Left renal pelvis (tissue), 4 donors: ENCODE results near the gene TJP1. TPM values are rescaled to one million over a fixed set of nuclear protein-coding genes. Genes with fewer than 3 reads are reported as not detected.
A peak's percentile ranks its signal among the peaks of the same experiment; 100 is the strongest.
"Not testable (repeated sequence)": the region's sequence is repeated elsewhere in the genome, so short reads cannot be mapped to it uniquely, and the experiment has no call there.

Experiments used
- DNase-seq, 4 donors: peaks; one replicate each; pipeline ENCODE4 v3.0.0-alpha.2; 2013; ENCODE audit warnings: low read depth in 4 of 4, low spot score in 3 of 4
- polyA plus RNA-seq, 4 donors: library from polyadenylated mRNA; unstranded; fragments of 120-200 nt; gene quantifications; one replicate each; pipeline ENCODE4 v1.2.1, GENCODE V29; 2013; ENCODE audit not compliant: insufficient read length in 4 of 4

The TJP1 gene
- polyA plus RNA-seq, 4 donors, result 161 to 195 (median 178) TPM

DNA sequence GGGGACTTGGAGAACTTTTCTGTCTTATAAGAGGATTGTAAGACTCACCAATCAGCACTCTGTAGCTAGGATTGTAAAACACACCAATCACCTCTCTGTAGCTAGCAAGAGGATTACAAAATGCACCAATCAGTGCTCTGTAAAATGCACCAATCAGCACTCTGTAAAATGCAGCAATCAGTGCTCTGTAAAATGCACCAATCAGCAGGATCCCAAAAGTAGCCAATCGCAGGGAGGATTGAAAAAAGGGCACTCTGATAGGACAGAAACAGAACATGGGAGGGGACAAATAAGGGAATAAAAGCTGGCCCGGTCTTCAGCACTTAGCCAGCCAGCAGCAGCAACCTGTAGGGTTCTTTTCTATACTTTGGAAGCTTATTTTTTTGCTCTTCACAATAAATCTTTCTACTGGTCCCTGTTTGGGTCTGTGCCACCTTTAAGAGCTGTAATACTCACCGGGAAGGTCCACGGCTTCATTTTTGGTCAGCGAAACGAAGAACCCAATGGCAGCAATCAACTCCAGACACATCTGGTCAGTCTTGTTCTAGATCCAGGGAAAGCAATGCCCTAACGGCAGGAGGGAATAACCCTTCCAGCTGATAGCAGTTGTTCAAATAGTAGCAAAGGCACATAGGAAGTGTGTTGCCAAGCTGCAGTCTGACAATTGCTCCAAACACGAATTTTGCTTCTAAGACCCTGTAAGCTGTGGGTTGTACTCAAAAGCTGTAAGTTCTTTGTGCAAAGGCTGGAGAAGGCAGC is 135.6 kb downstream of the TJP1 start:
- no peak for DNase-seq

DNA sequence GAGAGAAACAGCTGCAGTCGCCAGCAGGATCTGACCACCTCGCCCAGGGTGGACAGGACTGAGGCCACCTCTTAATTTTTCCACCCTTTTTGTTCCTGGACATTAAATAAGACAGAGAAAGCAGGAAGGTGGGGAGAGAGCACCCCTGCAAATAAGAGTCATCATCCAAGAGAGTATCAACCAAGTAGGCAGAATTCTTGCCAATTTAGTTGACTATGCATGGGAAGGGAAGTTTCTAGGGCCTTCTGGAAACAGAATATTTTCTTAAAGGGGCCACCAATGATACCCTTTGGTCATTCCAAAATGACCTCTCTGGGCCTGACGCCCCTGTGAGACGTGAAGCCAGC is 136.2 kb downstream of the TJP1 start:
- DNase-seq, result no peak

DNA sequence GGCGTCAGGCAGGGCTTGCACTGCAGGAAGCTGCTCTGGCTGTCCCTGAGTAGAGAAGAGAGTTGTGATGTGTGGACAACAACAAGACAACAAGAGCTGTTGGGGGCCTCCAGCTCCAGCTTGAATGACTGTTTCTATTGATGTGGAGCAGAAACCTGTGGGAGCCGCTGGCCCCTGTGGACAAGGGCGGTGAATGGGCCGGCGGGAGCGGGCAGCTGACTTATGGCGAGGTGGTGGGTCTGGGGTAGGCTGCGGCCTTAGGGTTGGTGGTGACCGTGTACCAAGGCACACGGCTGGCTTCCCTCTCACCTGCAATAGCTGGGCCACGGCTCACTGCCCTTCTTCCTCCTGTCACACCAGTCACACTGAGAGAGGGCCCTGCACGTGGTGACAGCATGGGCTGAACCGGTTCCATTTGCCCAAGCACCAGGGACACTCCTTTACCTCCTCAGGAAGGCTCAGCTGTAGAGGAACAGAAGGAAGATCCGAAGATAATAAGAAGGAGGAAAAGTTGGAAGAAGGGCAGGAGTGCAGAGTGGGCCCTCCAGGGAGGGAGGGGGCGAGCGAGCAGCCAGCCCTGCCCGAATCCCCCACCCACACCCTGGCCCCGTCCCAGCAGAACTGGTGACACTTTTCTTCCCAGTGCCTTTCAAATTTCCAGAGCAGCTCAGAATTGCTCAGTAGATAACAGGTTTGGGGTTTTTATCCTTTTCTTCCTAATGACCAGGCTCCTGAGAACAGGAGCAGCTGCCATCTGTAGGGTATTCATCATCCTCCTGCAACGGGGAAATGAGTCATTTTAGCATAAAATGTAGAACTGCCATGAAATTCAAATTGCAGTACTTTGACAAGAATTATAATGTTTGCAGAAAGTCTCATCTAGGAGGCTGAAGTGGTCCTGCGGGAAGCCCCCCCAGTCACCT is 136.9 kb downstream of the TJP1 start:
- DNase-seq, result no peak

DNA sequence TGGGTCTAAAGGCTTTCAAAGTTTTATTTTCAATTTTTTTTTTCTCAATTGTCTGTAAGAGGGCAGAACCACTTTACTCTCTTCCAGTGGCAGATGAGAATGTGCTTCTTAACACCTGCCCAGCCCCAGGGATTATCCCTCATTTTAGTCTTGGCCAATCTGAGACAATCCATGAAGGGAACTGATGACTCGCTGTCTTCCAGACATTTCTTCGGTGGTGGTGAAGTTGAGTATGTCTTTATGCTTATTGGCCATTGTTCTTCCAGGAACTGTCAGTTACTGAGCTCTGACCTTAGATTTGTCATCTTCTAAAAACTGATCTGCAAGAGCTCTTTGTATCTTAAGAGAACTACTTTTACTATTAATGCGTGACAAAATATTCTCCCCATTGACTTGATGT is 139.5 kb downstream of the TJP1 start:
- DNase-seq, result no peak

DNA sequence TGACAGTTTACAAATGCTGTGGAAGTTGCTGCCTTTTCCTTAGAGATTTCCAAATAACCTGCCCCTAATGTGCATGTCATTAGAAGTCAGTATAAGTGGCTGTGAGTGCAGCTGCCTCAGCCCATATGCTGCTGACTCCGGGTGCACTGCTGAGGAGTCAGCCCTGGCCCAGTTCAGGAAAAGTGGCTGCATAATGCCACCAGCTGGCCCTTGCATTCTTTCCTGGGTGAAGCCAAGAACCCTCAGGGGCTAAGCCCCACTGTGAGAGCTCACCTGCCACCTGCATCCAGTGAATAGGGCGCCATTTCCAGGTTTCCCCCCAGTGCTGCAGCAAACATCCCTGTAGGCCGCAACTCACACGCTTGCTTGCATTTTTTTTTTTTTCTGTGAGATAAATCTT is 139.9 kb downstream of the TJP1 start:
- no peak for DNase-seq

DNA sequence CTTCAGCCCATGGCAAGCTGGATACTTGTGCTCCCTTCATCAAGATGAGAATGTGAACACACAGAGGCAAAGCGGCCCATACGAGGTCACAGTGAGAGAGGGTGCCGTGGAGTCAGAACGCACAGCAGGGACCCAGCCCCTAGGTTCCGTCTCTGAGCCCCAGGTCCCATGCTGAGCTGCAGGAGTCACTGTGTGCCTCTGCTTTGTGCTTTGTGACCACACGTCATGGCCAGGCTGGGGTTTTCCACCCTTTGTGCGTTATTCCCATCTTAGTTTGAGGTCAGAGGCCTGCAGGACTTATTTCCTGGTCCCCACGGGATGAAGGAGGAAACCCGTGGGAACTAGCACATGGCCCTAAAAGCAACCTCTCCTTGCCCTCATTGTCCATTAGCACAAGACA is 140.3 kb downstream of the TJP1 start:
- no peak for DNase-seq

DNA sequence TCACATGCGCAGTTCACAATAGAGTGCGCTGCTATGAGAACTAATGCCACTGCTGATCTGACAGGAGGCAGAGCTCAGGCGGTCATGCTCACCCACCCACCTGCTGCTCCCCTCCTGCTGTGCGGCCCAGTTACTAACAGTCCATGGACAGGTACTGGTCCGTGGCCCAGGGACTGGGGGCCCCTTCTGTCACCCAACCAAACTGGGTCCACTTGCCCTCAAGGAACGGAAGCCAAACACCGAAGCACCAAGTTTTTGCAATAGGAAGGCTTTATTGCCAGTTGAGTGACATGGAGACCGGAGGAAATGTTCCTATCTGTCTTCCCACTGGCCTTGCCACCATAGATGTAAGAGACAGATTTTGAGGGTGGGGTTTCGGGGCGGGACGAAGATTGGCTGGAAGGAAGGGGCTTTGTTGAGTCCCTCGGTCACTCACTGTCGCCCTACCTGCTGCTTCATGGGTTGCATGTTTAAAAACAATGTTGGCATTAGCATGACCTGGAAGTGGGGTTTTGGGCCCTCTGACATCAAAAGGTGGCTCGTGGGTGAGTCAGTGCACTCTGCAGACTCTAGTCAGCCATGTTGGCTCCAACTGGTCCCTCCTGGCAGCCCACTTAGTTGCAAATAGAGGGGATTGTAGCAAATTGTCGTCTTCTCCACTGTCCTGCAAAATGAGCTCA is 141.0 kb downstream of the TJP1 start:
- DNase-seq, result no peak

DNA sequence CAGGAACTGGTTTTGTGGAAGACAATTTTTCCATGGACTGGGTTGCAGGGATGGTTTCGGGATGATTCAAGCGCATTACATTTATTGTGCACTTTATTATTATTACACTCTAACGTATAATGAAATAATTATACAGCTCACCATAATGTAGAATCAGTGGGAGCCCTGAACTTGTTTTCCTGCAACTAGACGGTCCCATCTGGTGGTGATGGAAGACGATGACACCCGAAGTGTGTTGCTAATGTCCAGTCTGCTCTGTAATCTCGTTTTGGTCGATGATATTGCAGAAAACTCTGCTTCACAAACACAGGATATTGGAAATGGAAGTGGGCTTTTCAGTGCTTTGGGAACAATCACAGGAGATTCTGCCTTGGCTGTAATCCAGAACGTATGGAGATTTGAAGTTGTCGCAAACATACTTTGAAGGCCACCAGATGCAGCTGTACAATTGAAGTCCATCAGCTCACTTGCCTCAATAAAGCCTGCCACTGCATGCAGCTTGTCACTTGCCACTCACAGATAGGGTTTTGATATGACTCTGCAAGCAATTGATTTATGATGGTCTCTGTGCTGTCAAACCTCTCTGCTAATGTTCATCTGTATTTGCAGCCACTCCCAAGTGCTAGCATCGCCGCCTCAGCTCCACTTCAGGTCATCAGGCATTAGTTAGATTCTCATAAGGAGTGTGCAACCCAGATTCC is 141.7 kb downstream of the TJP1 start:
- no peak for DNase-seq

DNA sequence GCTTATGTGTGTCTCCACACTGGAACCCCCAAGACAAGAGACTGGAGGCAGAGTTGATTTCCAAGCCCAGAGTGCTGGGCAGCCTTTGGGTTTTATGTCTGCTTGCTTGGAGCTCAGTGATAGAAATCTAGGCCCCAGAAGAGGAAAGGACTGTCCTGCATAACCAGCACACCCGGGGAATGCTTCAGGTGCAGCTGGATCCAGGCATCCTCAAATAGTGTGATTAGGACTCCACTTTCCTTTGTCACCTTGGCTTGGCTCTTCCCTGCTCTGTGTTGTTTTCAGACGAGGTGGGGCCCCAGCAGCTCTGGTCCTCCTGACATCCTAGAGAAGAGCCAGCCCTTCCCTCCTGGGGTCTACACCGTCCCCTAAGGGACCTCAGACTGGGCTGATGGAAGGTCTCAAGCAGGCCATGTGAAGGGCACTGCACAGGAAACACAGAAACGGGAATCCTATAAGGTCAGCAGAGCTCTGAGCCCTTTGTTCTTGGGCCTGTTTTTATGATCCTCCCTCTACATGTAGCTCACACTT is 143.7 kb downstream of the TJP1 start:
- no peak for DNase-seq

DNA sequence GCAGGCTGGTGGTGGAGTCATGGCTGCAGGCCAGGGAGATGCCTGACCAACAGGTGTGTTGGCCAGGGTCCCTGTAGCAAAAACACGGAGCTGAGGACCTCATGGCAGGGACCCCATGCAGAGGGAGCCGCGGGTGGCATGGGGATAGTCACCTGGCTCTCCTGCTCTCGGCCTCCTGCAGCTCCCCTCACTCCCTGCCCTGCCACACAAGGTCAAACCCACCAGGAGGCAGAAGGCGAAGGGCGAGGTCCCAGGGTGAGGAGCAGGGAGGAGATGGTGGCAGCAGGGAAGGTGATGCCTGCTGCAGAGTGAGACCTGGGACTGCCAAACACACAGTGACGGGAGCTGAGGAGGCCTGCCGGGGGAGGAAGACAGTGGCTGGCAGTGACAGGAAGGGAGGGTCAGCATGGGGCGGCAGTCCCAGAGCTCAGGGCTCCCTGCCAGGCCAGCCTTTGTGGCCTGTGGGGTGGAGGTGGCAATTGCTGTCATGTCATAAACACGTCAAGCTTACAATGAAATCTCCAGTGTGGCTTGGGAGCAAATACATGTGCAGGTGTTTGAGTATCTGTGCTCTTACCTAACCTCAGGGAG is 144.3 kb downstream of the TJP1 start:
- DNase-seq, result no peak

DNA sequence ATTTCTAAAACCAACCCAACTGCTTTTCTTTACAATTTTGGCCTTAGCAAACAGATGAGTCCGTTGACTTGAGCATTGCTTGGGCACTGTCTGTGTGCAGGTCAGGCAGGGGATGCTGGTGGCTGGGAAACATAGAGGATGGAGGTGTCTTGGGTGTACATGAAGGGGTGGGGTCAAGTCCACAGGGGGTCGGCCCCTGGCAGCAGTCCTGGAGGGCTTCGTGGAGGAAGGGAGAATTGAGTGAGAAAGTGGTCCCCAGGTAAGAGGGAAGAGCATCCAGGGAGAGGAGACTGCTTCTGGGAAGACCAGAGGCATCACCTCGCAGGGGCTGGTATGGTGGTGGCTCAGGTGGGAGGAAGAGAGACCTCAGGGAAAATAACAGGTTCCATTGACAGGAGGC is 144.8 kb downstream of the TJP1 start:
- no peak for DNase-seq

DNA sequence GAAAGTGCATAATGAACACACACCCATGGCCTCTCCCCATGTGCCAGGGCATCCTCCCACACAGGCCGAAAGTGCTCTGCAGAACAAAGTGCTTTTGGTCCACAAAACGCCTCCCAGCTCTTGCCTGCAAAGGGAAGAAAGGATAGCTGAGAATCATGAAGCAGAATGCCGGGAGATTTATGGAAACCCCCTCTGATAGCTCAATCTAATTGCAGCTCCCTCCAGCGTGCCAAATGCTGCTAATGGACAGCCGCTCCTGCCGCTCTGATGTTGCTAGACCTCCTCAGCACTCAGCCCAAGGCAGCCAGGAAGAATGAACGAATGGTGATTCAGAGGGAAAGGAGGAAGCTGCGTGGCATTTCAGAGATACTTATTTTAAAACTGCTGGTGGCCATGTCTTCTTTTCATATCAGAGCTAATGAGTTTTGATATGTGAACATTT is 145.3 kb downstream of the TJP1 start:
- no peak for DNase-seq

DNA sequence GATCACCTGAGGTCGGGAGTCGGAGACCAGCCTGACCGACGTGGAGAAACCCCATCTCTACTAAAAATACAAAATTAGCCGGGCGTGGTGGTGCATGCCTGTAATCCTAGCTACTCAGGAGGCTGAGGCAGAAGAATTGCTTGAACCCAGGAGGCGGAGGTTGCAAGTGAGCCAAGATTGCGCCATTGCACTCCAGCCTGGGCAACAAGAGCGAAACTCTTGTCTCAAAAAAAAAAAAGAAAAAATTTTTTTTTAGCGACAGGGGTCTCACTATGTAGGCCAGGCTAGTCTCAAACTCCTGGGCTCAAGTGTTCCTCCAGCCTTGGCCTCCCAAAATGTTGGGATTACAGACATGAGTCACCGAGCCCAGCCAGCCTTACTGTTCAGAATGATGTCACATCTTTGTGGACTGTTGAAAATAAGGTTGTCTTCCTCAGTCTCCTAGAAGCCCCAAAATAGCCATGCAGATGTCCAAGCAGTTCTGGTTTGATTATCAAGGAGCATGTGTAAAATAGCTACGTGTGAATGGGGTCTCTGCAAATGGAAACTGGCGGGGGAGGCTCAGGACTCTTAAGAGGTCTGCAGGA is 145.8 kb downstream of the TJP1 start:
- not testable (repeated sequence) for DNase-seq

DNA sequence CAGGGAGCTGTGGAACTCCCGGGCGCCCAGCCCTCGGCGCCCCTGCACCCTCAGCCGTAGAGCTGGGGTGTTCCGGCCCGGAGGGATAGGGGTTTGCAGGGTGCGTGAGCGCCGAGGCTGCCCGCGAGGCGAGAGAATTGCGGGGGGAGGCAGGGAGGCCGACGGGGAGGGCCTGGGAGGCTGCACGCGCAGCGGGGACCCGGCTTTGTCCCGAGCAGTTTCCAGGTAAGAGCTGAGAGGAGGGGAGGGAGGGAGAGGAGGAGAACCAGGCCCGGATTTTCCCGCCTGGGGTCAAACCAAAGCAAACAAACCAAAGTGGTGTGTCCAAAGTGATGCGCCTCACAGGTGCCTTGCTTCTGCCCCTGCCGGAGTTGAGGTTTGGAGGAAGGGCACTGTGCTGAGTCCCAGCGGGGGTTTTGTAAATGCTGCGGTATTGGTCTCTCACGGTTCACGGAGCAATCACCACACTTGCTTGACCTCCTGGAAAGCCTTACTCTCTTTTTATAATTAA is 146.4 kb downstream of the TJP1 start:
- no peak for DNase-seq

DNA sequence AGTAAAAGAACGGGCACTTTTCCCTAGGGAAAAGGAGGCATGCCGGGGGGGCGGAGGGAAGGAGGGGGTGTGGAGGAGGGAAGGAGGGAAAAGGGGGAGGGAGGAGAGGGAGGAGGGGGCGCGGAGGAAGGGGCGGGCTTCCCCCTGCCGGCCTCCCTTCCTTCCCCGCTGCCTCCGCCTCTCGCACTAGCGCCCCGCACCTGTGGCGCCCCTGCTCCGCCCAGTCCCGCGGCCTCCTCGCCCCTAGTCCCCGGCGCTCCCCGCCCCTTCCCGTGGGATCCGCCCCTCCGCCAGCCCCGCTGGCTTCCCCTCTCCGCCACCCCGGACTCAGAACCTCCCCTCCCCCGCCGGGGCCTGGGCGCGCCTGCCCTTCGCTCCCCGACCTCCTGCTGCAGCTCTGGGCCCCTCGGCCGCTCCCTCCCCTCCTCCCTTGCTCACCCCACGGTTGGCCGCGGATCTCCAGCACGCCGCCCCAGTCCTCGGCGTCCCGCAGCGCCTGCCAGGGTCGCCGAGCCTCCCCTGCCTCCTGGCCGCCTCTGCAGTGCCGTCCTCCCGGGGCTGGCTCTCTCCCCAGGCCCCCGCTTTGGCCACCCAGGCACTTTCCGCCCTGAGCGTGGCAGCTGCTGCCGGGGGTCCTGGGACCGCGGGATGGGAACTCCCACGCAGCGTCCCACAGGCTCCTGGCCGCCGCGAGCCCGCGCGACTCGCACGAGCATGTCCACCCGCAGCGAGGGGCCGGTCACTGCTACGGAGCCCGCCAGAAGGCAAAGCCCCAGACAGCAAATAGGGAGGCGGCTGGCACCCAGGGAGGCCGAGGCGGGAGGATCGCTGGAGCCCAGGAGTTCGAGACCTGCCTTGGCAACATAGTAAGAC is 147.4 kb downstream of the TJP1 start:
- DNase-seq, result peak in 2 of 4 donors; percentile 44 to 62

DNA sequence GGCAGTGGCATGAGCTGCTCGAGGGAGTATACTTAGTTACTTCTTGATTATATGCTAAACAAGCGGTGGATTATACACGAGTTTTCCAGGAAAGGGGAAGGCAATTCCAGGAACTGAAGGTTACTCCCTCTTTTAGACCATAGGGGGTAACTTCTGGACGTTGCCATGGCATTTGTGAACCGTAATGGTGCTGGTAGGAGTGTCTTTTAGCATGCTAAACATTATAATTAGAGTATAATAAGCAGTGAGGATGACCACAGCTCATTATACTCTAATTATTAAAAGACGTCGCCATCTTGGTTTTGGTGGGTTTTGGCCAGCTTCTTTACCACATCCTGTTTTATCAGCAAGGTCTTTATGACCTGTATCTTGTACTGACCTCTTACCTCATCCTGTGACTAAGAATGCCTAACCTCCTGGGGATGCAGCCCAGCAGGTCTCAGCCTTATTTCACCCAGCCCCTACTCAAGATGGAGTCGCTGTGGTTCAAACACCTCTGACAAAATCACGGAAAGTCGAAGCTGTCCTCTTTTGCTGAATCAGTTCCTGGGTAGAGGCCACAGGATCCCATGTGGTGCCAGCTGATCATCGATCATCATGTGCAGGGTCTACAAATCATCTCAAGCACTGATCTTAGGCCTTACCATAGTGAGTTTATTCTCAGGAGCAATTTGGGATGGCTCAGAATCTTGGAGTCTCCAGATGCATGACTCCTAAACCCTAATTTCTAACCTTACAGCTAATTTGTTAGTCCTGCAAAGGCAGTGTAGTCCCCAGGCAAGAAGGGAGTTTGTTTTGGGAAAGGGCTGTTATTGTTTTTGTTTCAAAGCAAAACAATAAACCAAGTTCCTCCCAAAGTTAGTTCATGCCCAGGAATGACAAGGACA is 149.1 kb downstream of the TJP1 start:
- DNase-seq, result no peak

DNA sequence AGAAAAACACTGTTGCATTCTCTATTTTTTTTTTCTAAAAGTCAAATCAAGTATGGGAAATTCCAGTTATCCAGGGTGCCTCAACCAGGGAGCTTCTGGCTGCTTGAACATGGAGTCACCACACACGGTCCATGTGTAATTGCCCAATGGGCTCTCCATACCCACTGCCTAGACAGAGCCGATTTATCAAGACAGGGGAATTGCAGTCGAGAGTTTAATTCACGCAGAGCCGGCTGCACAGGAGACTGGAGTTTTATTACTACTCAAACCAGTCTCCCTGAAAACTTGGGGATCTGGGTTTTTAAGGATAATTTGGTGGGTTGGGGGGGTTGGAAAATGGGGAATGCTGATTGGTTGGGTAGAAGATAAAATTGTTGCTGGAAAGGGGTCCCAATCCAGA is 149.8 kb downstream of the TJP1 start:
- DNase-seq, result no peak

DNA sequence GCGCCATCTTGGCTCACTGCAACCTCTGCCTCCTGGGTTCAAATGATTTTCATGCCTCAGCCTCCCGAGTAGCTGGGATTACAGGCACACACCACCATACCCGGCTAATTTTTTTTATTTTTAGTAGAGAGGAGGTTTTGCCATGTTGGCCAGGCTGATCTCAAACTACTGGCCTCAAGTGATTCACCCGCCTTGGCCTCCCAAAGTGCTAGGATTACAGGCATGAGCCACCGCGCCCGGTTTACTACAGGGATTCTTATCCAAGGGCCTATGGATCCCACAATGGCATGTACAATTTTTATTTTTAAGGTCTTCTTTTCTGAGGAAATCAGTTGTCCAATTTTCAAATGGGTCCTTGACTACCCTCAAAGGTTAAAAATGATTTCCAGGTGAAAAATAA is 150.2 kb downstream of the TJP1 start:
- not testable (repeated sequence) for DNase-seq
